ENCODE data around the gene WDPCP. TPM values are rescaled to one million over a fixed set of nuclear protein-coding genes. Genes with fewer than 3 reads are reported as not detected.
"Not testable (repeated sequence)": the region's sequence is repeated elsewhere in the genome, so short reads cannot be mapped to it uniquely, and the experiment has no call there.

WDPCP gene
- total RNA-seq, 4 donors from 2014 or later, result 6.5 to 41.3 (median 7.4) TPM

DNA sequence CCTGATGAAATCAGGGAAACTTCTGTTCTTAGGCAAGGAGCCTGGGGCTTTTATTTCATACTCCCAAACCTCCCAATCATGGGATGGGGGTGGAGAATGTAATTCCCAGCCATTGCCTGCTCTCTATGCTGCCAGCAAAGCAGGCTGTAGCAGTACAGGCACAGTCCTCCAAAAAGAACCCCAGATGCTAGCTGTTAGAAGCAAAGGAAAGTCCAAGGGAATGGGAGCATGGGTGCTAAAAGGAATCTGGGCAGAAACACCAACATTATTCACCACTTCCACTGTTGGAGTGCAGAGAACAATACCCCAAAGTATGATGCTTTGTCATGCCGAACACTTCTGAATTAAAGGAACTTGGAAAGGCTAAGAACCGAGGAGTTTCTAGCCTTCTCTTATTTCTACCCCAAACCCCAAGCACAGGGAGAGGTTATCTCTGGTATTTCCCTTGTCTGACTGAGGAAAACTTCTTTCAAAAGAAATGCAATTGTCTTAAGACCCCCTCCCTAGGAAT is 25.2 kb upstream of the WDPCP start:
- H3K9me3 ChIP-seq, result no peaks in the 10 kb centered on the region
- H3K4me3 ChIP-seq, result no peak overlapping the region
- no peak overlapping the region for H3K27ac ChIP-seq
- H3K4me1 ChIP-seq, result no peaks in the 10 kb centered on the region
- no peak for TF ChIP-seq POLR2A (IDR thresholded peaks at IDR 0.05)
- TF ChIP-seq, protein P1, sequence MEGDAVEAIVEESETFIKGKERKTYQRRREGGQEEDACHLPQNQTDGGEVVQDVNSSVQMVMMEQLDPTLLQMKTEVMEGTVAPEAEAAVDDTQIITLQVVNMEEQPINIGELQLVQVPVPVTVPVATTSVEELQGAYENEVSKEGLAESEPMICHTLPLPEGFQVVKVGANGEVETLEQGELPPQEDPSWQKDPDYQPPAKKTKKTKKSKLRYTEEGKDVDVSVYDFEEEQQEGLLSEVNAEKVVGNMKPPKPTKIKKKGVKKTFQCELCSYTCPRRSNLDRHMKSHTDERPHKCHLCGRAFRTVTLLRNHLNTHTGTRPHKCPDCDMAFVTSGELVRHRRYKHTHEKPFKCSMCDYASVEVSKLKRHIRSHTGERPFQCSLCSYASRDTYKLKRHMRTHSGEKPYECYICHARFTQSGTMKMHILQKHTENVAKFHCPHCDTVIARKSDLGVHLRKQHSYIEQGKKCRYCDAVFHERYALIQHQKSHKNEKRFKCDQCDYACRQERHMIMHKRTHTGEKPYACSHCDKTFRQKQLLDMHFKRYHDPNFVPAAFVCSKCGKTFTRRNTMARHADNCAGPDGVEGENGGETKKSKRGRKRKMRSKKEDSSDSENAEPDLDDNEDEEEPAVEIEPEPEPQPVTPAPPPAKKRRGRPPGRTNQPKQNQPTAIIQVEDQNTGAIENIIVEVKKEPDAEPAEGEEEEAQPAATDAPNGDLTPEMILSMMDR (IDR thresholded peaks at IDR 0.05), result no peak
- H3K27me3 ChIP-seq, result no peaks in the 10 kb centered on the region
- no peak for DNase-seq
- H3K36me3 ChIP-seq, result no peaks in the 10 kb centered on the region

DNA sequence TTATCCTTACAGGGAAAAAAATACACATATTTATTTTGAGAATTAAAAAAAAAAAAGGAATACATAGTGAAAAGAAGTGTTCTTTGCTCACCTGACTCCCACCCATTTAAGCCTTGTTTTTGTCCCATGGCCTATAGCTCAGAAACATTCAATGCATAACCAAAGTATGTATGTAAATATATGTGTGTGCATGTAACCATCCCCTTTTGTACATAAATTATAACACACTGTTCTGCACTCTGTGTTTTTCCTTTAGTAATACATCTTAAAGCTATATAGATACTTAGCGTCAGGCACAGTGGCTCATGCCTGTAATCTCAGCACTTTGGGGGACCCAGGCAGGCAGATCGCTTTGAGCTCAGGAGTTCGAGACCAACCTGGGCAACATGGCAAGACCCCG is 22.2 kb upstream of the WDPCP start:
- Histone ChIP-seq H3K27me3 (no peaks in the 10 kb centered on the region), H3K4me1 (no peaks in the 10 kb centered on the region), H3K9me3 (no peaks in the 10 kb centered on the region), H3K36me3 (peaks cover 0 to 21% (median 0%) of the 10 kb centered on the region in 3 donors), H3K27ac (no peak overlapping the region), H3K4me3 (no peak overlapping the region)
- no peak for DNase-seq
- TF ChIP-seq, protein P1 (IDR thresholded peaks at IDR 0.05), result no peak
- no peak for TF ChIP-seq POLR2A (IDR thresholded peaks at IDR 0.05)

DNA sequence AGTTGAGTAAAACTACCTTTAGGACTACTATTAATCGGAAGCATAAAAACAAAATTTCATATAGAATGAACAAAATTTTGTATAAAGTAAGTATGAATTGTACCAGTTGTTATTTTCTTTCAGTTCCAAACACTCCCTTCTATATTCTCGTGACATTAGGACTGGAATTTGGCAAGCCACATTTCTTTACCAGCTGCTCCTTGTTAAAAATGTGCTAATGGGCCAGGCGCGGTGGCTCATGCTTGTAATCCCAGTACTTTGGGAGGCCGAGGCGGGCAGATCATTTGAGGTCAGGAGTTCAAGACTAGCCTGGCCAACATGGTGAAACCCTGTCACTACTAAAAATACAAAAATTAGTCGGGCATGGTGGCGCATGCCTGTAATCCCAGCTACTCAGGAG is 20.6 kb upstream of the WDPCP start:
- DNase-seq, H3K9me3 ChIP-seq, H3K27ac ChIP-seq, H3K4me3 ChIP-seq, H3K27me3 ChIP-seq, H3K4me1 ChIP-seq: not testable (repeated sequence)
- peaks cover 0 to 37% (median 0%) of the 10 kb centered on the region in 3 donors for H3K36me3 ChIP-seq

DNA sequence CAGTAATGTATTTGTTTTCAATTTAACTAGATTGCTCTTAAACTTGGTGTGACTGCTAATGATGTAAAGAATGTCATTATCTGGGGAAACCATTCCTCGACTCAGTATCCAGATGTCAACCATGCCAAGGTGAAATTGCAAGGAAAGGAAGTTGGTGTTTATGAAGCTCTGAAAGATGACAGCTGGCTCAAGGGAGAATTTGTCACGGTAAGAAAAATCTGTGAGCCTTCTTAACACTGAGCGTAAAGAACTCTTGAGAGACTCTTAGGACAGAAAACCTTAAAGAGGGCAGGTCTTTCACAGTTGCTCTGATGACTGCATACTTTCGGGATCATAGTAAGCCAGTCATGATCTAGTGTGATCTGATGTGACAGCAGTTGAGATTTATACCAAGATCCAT is 16.4 kb upstream of the WDPCP start:
- TF ChIP-seq POLR2A (IDR thresholded peaks at IDR 0.05), result no peak
- TF ChIP-seq, protein P1 (IDR thresholded peaks at IDR 0.05), result no peak
- Histone ChIP-seq H3K27ac (no peak overlapping the region), H3K27me3 (no peaks in the 10 kb centered on the region), H3K4me1 (no peaks in the 10 kb centered on the region), H3K9me3 (no peaks in the 10 kb centered on the region), H3K4me3 (no peak overlapping the region), H3K36me3 (peaks cover 0 to 58% (median 0%) of the 10 kb centered on the region in 3 donors)
- no peak for DNase-seq

DNA sequence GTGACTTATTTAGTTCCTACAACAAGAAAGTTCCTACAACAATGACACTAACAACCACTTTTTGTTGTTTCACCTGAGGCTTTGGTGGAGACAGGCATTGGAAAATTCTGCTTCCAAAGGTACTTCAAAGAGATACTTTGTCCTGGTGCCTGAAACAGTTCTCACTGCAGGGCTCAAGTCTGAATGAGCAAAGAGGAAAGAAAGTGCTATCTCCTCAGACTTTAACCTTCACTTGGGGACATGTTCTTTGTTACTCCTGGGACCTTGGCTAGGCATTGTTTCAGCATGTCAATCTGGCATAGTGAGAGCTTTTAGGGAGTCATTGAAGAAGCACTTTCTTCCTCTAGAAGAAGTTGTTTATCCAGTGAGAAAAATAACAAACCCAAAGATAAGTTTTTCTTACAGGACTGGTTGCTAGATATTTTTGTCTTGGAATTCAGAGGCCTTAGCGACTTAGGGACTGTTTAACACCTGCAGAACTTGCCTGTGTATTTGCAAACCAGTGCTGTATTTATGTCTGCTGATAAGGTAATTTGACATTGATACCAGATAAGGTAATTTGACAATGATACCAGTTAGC is 12.7 kb upstream of the WDPCP start:
- H3K9me3 ChIP-seq, result no peaks in the 10 kb centered on the region
- H3K36me3 ChIP-seq, result peaks cover 0 to 59% (median 0%) of the 10 kb centered on the region in 3 donors
- DNase-seq, result no peak
- H3K27me3 ChIP-seq, result no peaks in the 10 kb centered on the region
- peaks cover 0 to 8% (median 0%) of the 10 kb centered on the region in 4 donors for H3K4me1 ChIP-seq
- no peak for TF ChIP-seq POLR2A (IDR thresholded peaks at IDR 0.05)
- TF ChIP-seq, protein P1 (IDR thresholded peaks at IDR 0.05), result no peak
- H3K4me3 ChIP-seq, result no peak overlapping the region
- no peak overlapping the region for H3K27ac ChIP-seq

DNA sequence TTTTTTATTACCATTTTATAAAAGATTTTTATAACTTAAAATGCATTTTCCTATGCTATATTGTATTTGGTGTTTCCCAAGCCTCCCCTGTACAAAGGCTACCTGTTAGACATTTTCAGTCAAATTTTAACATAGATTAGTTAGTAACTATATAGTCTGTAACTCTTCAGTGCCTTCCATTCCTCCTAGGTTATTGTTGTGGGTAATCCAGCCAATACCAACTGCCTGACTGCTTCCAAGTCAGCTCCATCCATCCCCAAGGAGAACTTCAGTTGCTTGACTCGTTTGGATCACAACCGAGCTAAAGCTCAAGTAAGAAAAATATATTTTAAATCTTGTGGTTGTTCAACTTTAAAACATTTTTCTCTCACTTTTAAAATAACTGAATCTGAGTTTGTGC is 10.7 kb upstream of the WDPCP start:
- H3K4me1 ChIP-seq, result peaks cover 0 to 10% (median 0%) of the 10 kb centered on the region in 4 donors
- no peaks in the 10 kb centered on the region for H3K27me3 ChIP-seq
- DNase-seq, result no peak
- H3K9me3 ChIP-seq, result no peaks in the 10 kb centered on the region
- H3K36me3 ChIP-seq, result peaks cover 0 to 59% (median 0%) of the 10 kb centered on the region in 3 donors
- H3K4me3 ChIP-seq, result no peak overlapping the region
- TF ChIP-seq POLR2A (IDR thresholded peaks at IDR 0.05), result no peak
- TF ChIP-seq, protein P1 (IDR thresholded peaks at IDR 0.05), result no peak
- H3K27ac ChIP-seq, result no peak overlapping the region
